Esophagus squamous epithelium (tissue), 5 donors: ENCODE measurements around the gene DCDC2C. TPM values are rescaled to one million over a fixed set of nuclear protein-coding genes. Genes with fewer than 3 reads are reported as not detected.

Experiments used
- DNase-seq: peaks from one replicate; lab custom pipeline; 2025; lab: John Stamatoyannopoulos, UW
- H3K27ac ChIP-seq, 4 donors: fragments of 200-600 bp; sonication (generic); one replicate each; pipeline ENCODE4 v1.5.1; 2016 to 2019; ENCODE audit warnings: mild to moderate bottlenecking in 1 of 4
- H3K27me3 ChIP-seq, 4 donors: fragments of 200-600 bp; sonication (generic); 1 replicate in 3 of 4; 2 replicates in 1 of 4; pipeline versions ENCODE4 v1.5.1 to v1.6.0; 2017 to 2021; ENCODE audit warnings: antibody characterized with exemption in 1 of 4
- H3K36me3 ChIP-seq, 3 donors: fragments of 200-600 bp; sonication (generic); one replicate each; pipeline ENCODE4 v1.5.1; 2016 to 2019
- H3K4me1 ChIP-seq, 3 donors: fragments of 200-600 bp; sonication (generic); one replicate each; pipeline ENCODE4 v1.5.1; 2017 to 2019
- H3K4me3 ChIP-seq, 4 donors: fragments of 200-600 bp; sonication (generic); 1 replicate in 3 of 4; 2 replicates in 1 of 4; pipeline ENCODE4 v1.5.1; 2016 to 2019; ENCODE audit warnings: mild to moderate bottlenecking in 2 of 4, moderate library complexity in 1 of 4
- H3K9me3 ChIP-seq, 3 donors: fragments of 200-600 bp; sonication (generic); one replicate each; pipeline ENCODE4 v1.5.1; 2016 to 2019
- CTCF ChIP-seq, 6 experiments: fragments of 450-650 bp in 4 of 6; fragments of 200-600 bp in 2 of 6; sonication (generic) in 2 of 6; IDR thresholded peaks; one replicate each; pipeline ENCODE4 v1.5.1; 2016 to 2019; ENCODE audit warnings: antibody characterized with exemption in 6 of 6, mild to moderate bottlenecking in 4 of 6, moderate library complexity in 4 of 6
- POLR2A ChIP-seq, 4 donors: fragments of 450-650 bp; IDR thresholded peaks; one replicate each; pipeline ENCODE4 v1.6.1; 2017; ENCODE audit warnings: antibody characterized with exemption in 4 of 4, mild to moderate bottlenecking in 4 of 4, moderate library complexity in 3 of 4
- WGBS, 2 donors: methylation state at CpG; one replicate each; pipeline ENCODE4 v1.1.5; 2018; 5-methylcytosine and 5-hydroxymethylcytosine counted together
- intact Hi-C: fragments of 100-400 bp; cut with DNase I; formaldehyde crosslinking; loops from one replicate; pipeline ENCODE4 v1.15.0; 2022
- total RNA-seq, 4 donors: library from RNA; depleted of rRNA; stranded (reverse); fragments of >200 nt; gene quantifications; one replicate each; pipeline ENCODE4 v1.1.0, GENCODE V29; 2016
- donor health status: DM: yes; HTN: yes; CAD: no.

The DCDC2C gene
- total RNA-seq, 4 donors from 2014 or later: not detected

DNA sequence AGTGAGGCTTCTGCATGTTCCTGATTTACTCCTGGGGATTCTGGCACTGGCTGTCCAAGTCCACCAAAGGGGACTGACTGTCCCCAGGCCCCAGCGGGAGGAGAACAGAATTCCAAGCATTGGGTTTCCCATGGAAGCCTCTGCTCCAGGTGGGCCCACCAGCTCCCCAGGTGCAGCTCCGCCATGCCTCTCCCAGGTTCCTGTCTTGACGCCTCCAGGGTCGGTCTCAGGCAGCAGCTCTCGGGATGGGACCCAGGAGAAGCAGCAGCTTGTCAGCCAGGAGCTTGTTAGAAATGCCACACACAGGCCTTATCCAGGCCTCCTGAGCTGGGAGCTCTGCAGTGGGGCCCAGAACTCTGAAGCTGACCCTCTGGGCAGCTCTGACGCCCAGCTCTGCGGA is 47.9 kb downstream of the DCDC2C start:
- Histone ChIP-seq H3K4me3 (no peak overlapping the region), H3K9me3 (no peaks in the 10 kb centered on the region), H3K27me3 (no peaks in the 10 kb centered on the region), H3K36me3 (no peaks in the 10 kb centered on the region), H3K27ac (no peak overlapping the region), H3K4me1 (no peaks in the 10 kb centered on the region)
- 77 to 90% methylated on average over 2 to 5 of the region's 7 CpGs for WGBS, 2 donors
- no peak for TF ChIP-seq CTCF (IDR thresholded peaks at IDR 0.05)
- TF ChIP-seq POLR2A (IDR thresholded peaks at IDR 0.05): no peak
- intact Hi-C loops: no loop called here
- no peak for DNase-seq

GRCh38 chr2:3751806-3752205 is 48.4 kb downstream of the DCDC2C start:
- Histone ChIP-seq H3K27ac (no peak overlapping the region), H3K36me3 (no peaks in the 10 kb centered on the region), H3K9me3 (no peaks in the 10 kb centered on the region), H3K4me1 (no peaks in the 10 kb centered on the region), H3K4me3 (no peak overlapping the region), H3K27me3 (no peaks in the 10 kb centered on the region)
- intact Hi-C loops: no loop called here
- 47 to 64% methylated on average over 5 of the region's 5 CpGs for WGBS, 2 donors
- no peak for DNase-seq
- no peak for TF ChIP-seq POLR2A (IDR thresholded peaks at IDR 0.05)
- TF ChIP-seq CTCF (IDR thresholded peaks at IDR 0.05): no peak

DNA sequence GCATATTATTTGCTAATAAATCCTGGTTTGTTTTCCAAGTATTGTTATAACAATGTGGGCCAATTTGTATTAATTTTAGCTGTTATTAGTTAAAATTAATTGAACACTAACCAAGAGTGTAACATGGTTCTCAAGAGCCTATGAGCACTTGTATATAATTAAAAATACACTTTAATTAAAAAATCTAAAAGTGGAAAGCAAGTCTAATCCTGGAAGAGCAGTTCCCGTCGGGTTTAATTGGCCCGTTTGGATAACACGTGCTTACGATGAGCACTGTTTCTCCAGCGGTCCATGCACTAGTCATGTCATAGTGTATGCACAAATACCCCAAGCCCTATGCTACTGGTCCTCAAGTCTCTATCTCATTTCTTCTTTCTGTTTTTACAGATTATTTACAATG is 49.0 kb downstream of the DCDC2C start:
- no peak overlapping the region for H3K4me3 ChIP-seq
- TF ChIP-seq CTCF (IDR thresholded peaks at IDR 0.05): no peak
- TF ChIP-seq POLR2A (IDR thresholded peaks at IDR 0.05): no peak
- no peak for DNase-seq
- no peak overlapping the region for H3K27ac ChIP-seq
- H3K36me3 ChIP-seq: no peaks in the 10 kb centered on the region
- intact Hi-C loops: no loop called here
- H3K9me3 ChIP-seq: no peaks in the 10 kb centered on the region
- WGBS, 2 donors: 85 to 92% methylated on average over 6 of the region's 6 CpGs
- H3K27me3 ChIP-seq: peaks cover 0 to under 1% (median 0%) of the 10 kb centered on the region in 4 donors
- no peaks in the 10 kb centered on the region for H3K4me1 ChIP-seq

DNA sequence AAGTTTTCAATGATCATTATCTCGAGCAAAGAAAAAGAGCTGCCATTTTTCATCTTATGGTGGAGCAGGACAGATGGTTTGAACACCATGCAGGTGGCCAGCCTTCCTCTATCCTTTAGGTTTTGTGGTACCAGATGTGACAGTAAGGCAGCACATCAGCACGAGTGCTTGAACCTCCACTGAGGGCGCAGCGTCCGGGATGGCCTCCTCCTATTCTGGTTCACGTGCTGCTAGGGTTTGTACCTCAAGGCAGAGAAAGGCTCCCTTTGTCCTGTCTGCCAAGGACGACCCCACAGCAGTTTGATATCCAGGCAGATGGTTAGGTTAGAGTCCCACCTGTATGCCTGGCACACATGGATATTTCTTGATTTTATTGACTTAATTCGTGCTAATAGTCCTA is 50.2 kb downstream of the DCDC2C start:
- Histone ChIP-seq H3K4me1 (no peaks in the 10 kb centered on the region), H3K36me3 (no peaks in the 10 kb centered on the region), H3K4me3 (no peak overlapping the region), H3K9me3 (no peaks in the 10 kb centered on the region), H3K27me3 (peaks cover 0 to 8% (median 0%) of the 10 kb centered on the region in 4 donors), H3K27ac (no peak overlapping the region)
- intact Hi-C loops: no loop called here
- 65 to 80% methylated on average over 2 to 8 of the region's 8 CpGs for WGBS, 2 donors
- no peak for DNase-seq
- TF ChIP-seq POLR2A (IDR thresholded peaks at IDR 0.05) (no peak), CTCF (IDR thresholded peaks at IDR 0.05) (no peak)

GRCh38 chr2:3754280-3754679 is 50.9 kb downstream of the DCDC2C start:
- no peak overlapping the region for H3K4me3 ChIP-seq
- H3K27ac ChIP-seq: no peak overlapping the region
- H3K4me1 ChIP-seq: no peaks in the 10 kb centered on the region
- TF ChIP-seq CTCF (IDR thresholded peaks at IDR 0.05): no peak
- TF ChIP-seq POLR2A (IDR thresholded peaks at IDR 0.05): no peak
- peaks cover 0 to 8% (median 0%) of the 10 kb centered on the region in 4 donors for H3K27me3 ChIP-seq
- H3K36me3 ChIP-seq: no peaks in the 10 kb centered on the region
- H3K9me3 ChIP-seq: no peaks in the 10 kb centered on the region
- no peak for DNase-seq
- intact Hi-C loops: no loop called here
- 23 to 34% methylated on average over 5 of the region's 5 CpGs for WGBS, 2 donors
